NB4 (cell line): Measurements from ENCODE around the gene SCGB1C1.

ENCODE experiments used
- CTCF ChIP-seq: IDR thresholded peaks from one replicate; pipeline ENCODE4 v1.5.1; 2012; ENCODE audit warnings: low read depth, low read length
- POLR2A ChIP-seq: IDR thresholded peaks from 2 replicates; pipeline ENCODE4 v1.6.1; 2011; ENCODE audit warnings: mild to moderate bottlenecking; ENCODE audit not compliant: insufficient read length; ENCODE audit errors: extremely low read depth

GRCh38 chr11:204587-205109 is 11.8 kb downstream of the SCGB1C1 start:
- TF ChIP-seq CTCF (no peak), POLR2A (no peak)
